GM23338 (cell line): ENCODE data around the gene HTRA1.

Source experiments
- CREB1 ChIP-seq: fragments of 250-450 bp; sonication (Bioruptor Pico); IDR thresholded peaks from 2 replicates; pipeline ENCODE4 v1.5.0; 2020; ENCODE audit warnings: low read depth, mild to moderate bottlenecking, moderate library complexity
- CTCF ChIP-seq, 2 experiments: fragments of 200-600 bp in 1 of 2; sonication (generic) in 1 of 2; conservative IDR thresholded peaks; 2 replicates each; pipeline versions ENCODE4 v1.5.1 to v1.6.1; 2016 to 2017; ENCODE audit warnings: antibody characterized with exemption in 2 of 2, low read depth in 2 of 2, mild to moderate bottlenecking in 2 of 2, moderate library complexity in 1 of 2
- EZH2 ChIP-seq: fragments of 200-600 bp; sonication (generic); IDR thresholded peaks from one replicate; pipeline ENCODE4 v1.8.0; 2017; ENCODE audit warnings: antibody characterized with exemption, mild to moderate bottlenecking, low read depth; ENCODE audit not compliant: unreplicated experiment
- EZH2phosphoT487 ChIP-seq: fragments of 200-600 bp; sonication (generic); IDR thresholded peaks from one replicate; pipeline ENCODE4 v1.8.1; 2018; ENCODE audit warnings: antibody characterized with exemption; ENCODE audit not compliant: unreplicated experiment
- REST ChIP-seq: IDR thresholded peaks from one replicate; pipeline ENCODE4 v1.6.1; 2018; ENCODE audit warnings: antibody characterized with exemption; ENCODE audit not compliant: unreplicated experiment
- ZNF114 ChIP-seq: fragments of 250-450 bp; sonication (Bioruptor Pico); IDR thresholded peaks from 2 replicates; pipeline ENCODE4 v1.5.0; 2020; ENCODE audit warnings: mild to moderate bottlenecking, moderate library complexity

- TF ChIP-seq CTCF (conservative IDR thresholded peaks at IDR 0.05; ENCODE audit: low read depth in 2 of 2) (no peak), REST (no peak), EZH2phosphoT487 (no peak), EZH2 (no peak), CREB1 (no peak), ZNF114 (CRISPR knock-in tag) (no peak)
Observed at GRCh38 chr10:122543676-122544445, 82.5 kb downstream of the HTRA1 start.
